Esophagus squamous epithelium (tissue), 5 donors: Measurements from ENCODE around the gene MRPL43. TPM values are rescaled to one million over a fixed set of nuclear protein-coding genes. Genes with fewer than 3 reads are reported as not detected.

Source experiments
- DNase-seq: peaks from one replicate; lab custom pipeline; 2025; lab: John Stamatoyannopoulos, UW
- H3K27ac ChIP-seq, 4 donors: fragments of 200-600 bp; sonication (generic); one replicate each; pipeline ENCODE4 v1.5.1; 2016 to 2019; ENCODE audit warnings: mild to moderate bottlenecking in 1 of 4
- H3K27me3 ChIP-seq, 4 donors: fragments of 200-600 bp; sonication (generic); 1 replicate in 3 of 4; 2 replicates in 1 of 4; pipeline versions ENCODE4 v1.5.1 to v1.6.0; 2017 to 2021; ENCODE audit warnings: antibody characterized with exemption in 1 of 4
- H3K36me3 ChIP-seq, 3 donors: fragments of 200-600 bp; sonication (generic); one replicate each; pipeline ENCODE4 v1.5.1; 2016 to 2019
- H3K4me1 ChIP-seq, 3 donors: fragments of 200-600 bp; sonication (generic); one replicate each; pipeline ENCODE4 v1.5.1; 2017 to 2019
- H3K4me3 ChIP-seq, 4 donors: fragments of 200-600 bp; sonication (generic); 1 replicate in 3 of 4; 2 replicates in 1 of 4; pipeline ENCODE4 v1.5.1; 2016 to 2019; ENCODE audit warnings: mild to moderate bottlenecking in 2 of 4, moderate library complexity in 1 of 4
- H3K9me3 ChIP-seq, 3 donors: fragments of 200-600 bp; sonication (generic); one replicate each; pipeline ENCODE4 v1.5.1; 2016 to 2019
- CTCF ChIP-seq, 6 experiments: fragments of 450-650 bp in 4 of 6; fragments of 200-600 bp in 2 of 6; sonication (generic) in 2 of 6; IDR thresholded peaks; one replicate each; pipeline ENCODE4 v1.5.1; 2016 to 2019; ENCODE audit warnings: antibody characterized with exemption in 6 of 6, mild to moderate bottlenecking in 4 of 6, moderate library complexity in 4 of 6
- POLR2A ChIP-seq, 4 donors: fragments of 450-650 bp; IDR thresholded peaks; one replicate each; pipeline ENCODE4 v1.6.1; 2017; ENCODE audit warnings: antibody characterized with exemption in 4 of 4, mild to moderate bottlenecking in 4 of 4, moderate library complexity in 3 of 4
- WGBS, 2 donors: methylation state at CpG; one replicate each; pipeline ENCODE4 v1.1.5; 2018; 5-methylcytosine and 5-hydroxymethylcytosine counted together
- intact Hi-C: fragments of 100-400 bp; cut with DNase I; formaldehyde crosslinking; loops from one replicate; pipeline ENCODE4 v1.15.0; 2022
- total RNA-seq, 4 donors: library from RNA; depleted of rRNA; stranded (reverse); fragments of >200 nt; gene quantifications; one replicate each; pipeline ENCODE4 v1.1.0, GENCODE V29; 2016
- donor health status: DM: yes; HTN: yes; CAD: no.

The MRPL43 gene
- total RNA-seq, 4 donors from 2014 or later = 52.7 to 71.9 (median 60.7) TPM

GRCh38 chr10:100972115-100972903 lies 15.0 kb downstream of the MRPL43 start:
- Histone ChIP-seq H3K27me3 (no peaks in the 10 kb centered on the region), H3K36me3 (peaks cover 0 to 2% (median 0%) of the 10 kb centered on the region in 3 donors), H3K27ac (no peak overlapping the region), H3K4me1 (peaks cover 12 to 20% (median 15%) of the 10 kb centered on the region in 3 donors), H3K9me3 (no peaks in the 10 kb centered on the region), H3K4me3 (no peak overlapping the region)
- no peak for DNase-seq
- no peak for TF ChIP-seq POLR2A (IDR thresholded peaks at IDR 0.05)
- TF ChIP-seq CTCF (IDR thresholded peaks at IDR 0.05) = no peak
- WGBS, 2 donors = 68 to 71% methylated on average over 12 to 13 of the region's 13 CpGs
- intact Hi-C loops = no loop called here

- DNase-seq = no peak
- H3K36me3 ChIP-seq = peaks cover 0 to 7% (median 0%) of the 10 kb centered on the region in 3 donors
- no peaks in the 10 kb centered on the region for H3K27me3 ChIP-seq
- H3K4me1 ChIP-seq = peaks cover 12 to 20% (median 15%) of the 10 kb centered on the region in 3 donors
- WGBS, 2 donors = 36 to 50% methylated on average over 3 of the region's 4 CpGs
- TF ChIP-seq CTCF (IDR thresholded peaks at IDR 0.05) = no peak
- TF ChIP-seq POLR2A (IDR thresholded peaks at IDR 0.05) = no peak
- H3K4me3 ChIP-seq = no peak overlapping the region
- intact Hi-C loops = no loop called here
- no peaks in the 10 kb centered on the region for H3K9me3 ChIP-seq
- H3K27ac ChIP-seq = no peak overlapping the region
These were observed 16.1 kb downstream of the MRPL43 start for GRCh38 chr10:100970914-100971811.

GRCh38 chr10:100970076-100970913 lies 17.0 kb downstream of the MRPL43 start:
- peaks cover 0 to 13% (median 0%) of the 10 kb centered on the region in 3 donors for H3K36me3 ChIP-seq
- peaks cover 12 to 20% (median 15%) of the 10 kb centered on the region in 3 donors for H3K4me1 ChIP-seq
- peak overlapping the region; percentile 41 to 69 (median 64) for H3K4me3 ChIP-seq
- no peaks in the 10 kb centered on the region for H3K27me3 ChIP-seq
- intact Hi-C loops = no loop called here
- peak overlapping the region in 1 of 4 donors; percentile 36 for H3K27ac ChIP-seq
- TF ChIP-seq CTCF (IDR thresholded peaks at IDR 0.05) = no peak
- no peak for TF ChIP-seq POLR2A (IDR thresholded peaks at IDR 0.05)
- H3K9me3 ChIP-seq = no peaks in the 10 kb centered on the region
- DNase-seq = no peak
- WGBS, 2 donors = 46 to 50% methylated on average over 3 to 5 of the region's 13 CpGs

- WGBS, 2 donors = 6 to 7% methylated on average over 6 to 24 of the region's 70 CpGs
These were observed 17.9 kb downstream of the MRPL43 start, which contains the start of gene SEMA4G for GRCh38 chr10:100969187-100970075. Gene SEMA4G (plus strand): TSS chr10:100969504. CDS start chr10:100972913, 3,409 bp downstream.

More at GRCh38 chr10:100969187-100970075, 17.9 kb downstream of the MRPL43 start, which contains the start of gene SEMA4G:
- H3K27me3 ChIP-seq = no peaks in the 10 kb centered on the region
- no peak for DNase-seq
- no peaks in the 10 kb centered on the region for H3K9me3 ChIP-seq
- H3K4me1 ChIP-seq = peaks cover 12 to 20% (median 15%) of the 10 kb centered on the region in 3 donors
- H3K36me3 ChIP-seq = peaks cover 0 to 22% (median 0%) of the 10 kb centered on the region in 3 donors
- intact Hi-C loops = no loop called here
- peak within 1 kb of the TSS in 2 of 4 donors; percentile 36 to 44 for H3K27ac ChIP-seq
- peak; percentile 33 to 71 (median 60) for TF ChIP-seq CTCF (IDR thresholded peaks at IDR 0.05)
- no peak for TF ChIP-seq POLR2A (IDR thresholded peaks at IDR 0.05)
- peak within 1 kb of the TSS; percentile 41 to 69 (median 64) for H3K4me3 ChIP-seq
